GM18520 (cell line): ENCODE measurements around the gene HIP1R.

Source experiments
- ATAC-seq: cut with Tn5 transposase; IDR thresholded peaks from one replicate; pipeline ENCODE4 v1.9.1; 2021; ENCODE audit not compliant: unreplicated experiment

HIP1R gene

DNA sequence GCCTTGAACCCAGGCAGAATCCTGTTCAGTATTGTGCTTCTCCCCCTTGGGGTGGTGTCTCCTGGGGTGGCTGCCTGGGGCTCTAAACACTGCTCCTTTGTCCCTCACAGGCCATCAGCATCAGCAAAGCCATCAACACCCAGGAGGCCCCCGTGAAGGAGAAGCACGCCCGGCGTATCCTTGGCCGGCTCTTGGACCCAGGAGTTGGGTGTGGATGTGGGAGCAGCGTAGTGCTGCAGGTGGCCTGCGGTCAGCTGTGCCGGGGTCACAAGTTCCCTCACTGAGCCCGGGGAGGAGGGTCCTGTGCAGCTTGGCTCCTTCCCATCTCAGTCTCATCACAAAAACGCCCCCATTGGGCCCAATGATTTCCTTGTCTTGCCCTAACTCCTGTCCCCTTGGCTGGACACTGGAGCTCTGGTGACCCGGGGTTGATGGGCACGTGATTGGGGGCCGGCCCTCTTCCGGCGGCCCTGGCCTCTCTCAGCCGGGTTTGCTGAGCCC lies 12.7 kb downstream of the HIP1R start:
- ATAC-seq: no peak

GRCh38 chr12:122848471-122849351 lies 13.5 kb downstream of the HIP1R start:
- no peak for ATAC-seq

DNA sequence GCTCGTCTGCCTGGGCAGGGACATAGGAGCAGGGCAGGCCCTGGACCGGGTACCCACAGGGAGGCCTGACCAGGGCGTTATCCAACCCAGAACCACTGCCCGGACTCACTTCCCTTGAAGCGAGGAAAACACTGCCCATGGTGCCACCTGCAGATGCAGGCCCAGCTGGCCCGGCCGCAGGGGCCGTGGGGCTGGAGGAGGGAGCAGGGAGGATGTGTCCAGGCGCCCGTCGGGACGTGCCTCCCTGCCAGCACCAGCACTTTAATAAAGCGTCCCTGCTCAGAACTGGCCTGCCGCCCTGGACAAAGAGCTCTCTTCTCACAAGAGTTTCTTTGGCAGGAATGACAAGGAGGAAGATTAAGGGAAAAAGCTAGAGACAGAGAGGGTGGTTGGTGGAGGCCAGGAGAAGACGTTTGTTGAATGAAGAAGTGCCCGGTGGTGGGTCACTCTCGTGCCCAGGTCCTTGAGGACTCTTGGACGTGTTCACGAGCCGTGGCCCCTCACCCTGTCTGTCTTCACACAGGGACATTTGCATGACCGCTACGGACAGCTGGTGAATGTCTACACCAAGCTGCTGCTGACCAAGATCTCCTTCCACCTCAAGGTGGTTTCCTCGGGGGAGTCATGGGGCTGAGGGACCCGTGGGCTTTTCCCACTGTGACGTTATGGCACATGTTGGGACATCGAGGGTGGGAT lies 14.2 kb downstream of the HIP1R start:
- ATAC-seq: no peak

DNA sequence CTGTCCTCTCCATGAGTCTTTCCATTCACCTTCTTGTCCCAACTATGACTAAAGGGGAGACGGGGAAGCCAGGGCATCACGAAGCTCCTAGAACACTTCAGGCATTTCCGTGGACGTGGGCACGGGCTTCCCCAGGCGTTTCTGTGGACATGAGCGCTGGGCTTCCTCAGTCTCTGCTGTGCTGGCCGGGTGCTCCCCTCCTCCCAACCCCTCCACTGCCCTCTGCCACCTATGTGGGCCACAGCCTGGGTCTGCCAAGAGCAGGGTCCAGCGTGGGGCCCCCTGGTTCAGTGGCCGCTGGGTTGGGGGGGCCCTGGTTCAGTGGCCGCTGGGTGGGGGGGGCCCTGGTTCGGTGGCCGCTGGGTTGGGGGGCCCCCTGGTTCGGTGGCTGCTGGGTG lies 14.8 kb downstream of the HIP1R start:
- ATAC-seq: no peak

- ATAC-seq: no peak
Observed at GRCh38 chr12:122850695-122851350, 15.6 kb downstream of the HIP1R start.

DNA sequence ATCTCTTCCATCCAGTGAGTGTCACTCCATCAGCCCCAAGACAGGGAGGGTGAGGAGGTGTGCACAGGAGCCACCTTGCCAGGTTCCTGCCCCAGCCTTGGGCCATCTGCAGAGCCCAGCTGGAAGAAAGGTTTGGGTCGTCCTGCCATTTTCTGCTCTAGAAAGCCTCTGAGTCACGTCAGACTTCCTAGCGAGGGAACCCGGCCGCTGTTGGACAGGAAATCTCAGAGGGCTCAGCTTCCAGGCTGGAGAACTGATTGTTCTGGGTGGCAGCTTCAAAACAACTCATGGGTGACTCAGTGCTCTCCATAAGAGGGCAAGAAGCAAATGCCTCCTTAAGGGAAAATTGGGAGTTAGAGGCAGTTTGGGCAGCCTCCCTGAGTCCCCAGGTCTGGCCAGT lies 16.6 kb downstream of the HIP1R start:
- no peak for ATAC-seq

GRCh38 chr12:122852336-122853275 lies 17.3 kb downstream of the HIP1R start:
- ATAC-seq: no peak

GRCh38 chr12:122853582-122854245 lies 18.5 kb downstream of the HIP1R start:
- no peak for ATAC-seq

DNA sequence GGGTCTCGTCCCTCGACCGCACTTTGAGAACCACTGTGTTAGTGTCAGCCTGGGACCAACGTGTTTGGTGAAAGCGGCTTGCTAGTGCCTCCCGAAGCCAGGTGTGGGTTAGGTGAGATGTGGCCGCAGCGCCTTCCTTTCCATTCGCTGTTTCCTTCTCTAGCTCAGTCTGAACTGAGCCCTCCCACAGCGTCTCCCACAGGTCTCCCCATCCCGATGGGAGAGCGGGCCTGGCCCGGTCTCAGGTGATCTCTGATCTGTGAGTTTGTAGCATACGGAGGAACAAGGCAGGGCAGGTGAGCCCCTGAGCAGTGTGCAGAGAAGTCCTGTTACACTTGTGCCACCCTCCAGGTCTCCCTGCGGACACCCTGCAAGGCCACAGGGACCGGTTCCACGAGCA lies 19.3 kb downstream of the HIP1R start:
- no peak for ATAC-seq

DNA sequence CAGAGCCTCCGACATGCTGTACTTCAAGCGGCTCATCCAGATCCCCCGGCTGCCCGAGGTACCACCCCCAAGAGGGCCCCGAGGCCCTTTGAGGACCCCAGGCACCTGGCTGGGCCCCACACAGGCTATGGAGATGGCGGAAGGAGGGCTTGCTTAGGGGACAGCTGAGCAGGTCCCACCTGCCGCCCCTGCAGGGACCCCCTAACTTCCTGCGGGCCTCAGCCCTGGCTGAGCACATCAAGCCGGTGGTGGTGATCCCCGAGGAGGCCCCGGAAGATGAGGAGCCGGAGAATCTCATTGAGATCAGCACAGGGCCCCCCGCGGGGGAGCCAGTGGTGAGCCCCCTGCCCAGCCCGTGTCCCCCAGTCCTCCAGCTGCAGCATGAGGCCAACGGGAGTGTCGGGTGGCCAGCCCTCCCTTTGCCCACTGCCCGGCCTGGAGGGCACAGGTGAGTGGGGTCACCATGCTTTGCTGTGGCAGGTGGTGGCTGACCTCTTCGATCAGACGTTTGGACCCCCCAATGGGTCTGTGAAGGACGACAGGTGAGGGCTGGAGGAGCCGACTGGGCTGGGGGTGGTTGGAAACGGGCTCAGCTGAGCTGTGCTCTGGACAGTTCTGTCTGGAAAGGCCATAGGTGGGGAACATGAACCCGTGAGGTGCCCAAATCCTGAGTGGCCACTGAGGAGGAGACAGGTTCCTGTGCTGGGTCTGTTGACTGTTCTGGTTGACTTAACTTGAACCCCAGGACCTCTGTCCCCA lies 20.0 kb downstream of the HIP1R start:
- ATAC-seq: no peak

GRCh38 chr12:122855928-122856831 lies 20.9 kb downstream of the HIP1R start:
- ATAC-seq: no peak

- no peak for ATAC-seq
Observed at GRCh38 chr12:122856999-122857671, 21.9 kb downstream of the HIP1R start.

- no peak for ATAC-seq
Observed at GRCh38 chr12:122858171-122858570, 22.9 kb downstream of the HIP1R start.

- ATAC-seq: no peak
Observed at GRCh38 chr12:122858591-122859302, 23.5 kb downstream of the HIP1R start.

GRCh38 chr12:122859303-122860039 lies 24.2 kb downstream of the HIP1R start:
- no peak for ATAC-seq
